Astrocyte of the spinal cord (primary cell): ENCODE results near the gene DNAI2.

Experiments used
- DNase-seq: peaks from one replicate; pipeline ENCODE4 v3.0.0; 2011; ENCODE audit warnings: low read depth, low spot score
- H3K4me3 ChIP-seq: 2 replicates; pipeline ENCODE4 v1.5.1; 2011; ENCODE audit warnings: low read depth, mild to moderate bottlenecking, low read length, moderate library complexity
- in situ Hi-C: cut with HindIII; loops from 2 replicates; pipeline ENCODE4 v1.10.0; 2017; ENCODE audit warnings: low sequenced_read_pairs
- TF ChIP-seq, protein P1 (sequence below): IDR thresholded peaks from 2 replicates; pipeline ENCODE4 v1.5.1; 2012; ENCODE audit warnings: low read depth, mild to moderate bottlenecking, low read length, inconsistent platforms

Gene DNAI2

DNA sequence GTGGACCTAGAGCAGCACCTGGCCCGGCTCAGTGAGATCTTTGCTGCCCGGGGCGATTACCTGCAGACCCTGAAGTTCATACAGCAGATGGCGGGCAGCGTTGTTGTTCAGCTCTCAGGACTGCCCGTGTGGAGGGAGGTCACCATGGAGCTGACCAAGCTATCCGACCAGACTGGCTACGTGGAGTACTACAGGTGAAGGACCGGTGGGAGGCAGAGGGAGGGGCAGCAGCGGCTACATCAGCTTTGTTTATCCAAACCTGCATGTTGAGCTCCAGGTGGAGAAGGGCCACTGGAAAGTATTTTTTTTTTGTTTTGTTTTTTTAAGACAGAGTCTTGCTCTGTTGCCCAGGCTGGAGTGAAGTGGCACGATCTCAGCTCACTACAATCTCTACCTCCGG is 36.7 kb upstream of the DNAI2 start:
- TF ChIP-seq, protein P1, sequence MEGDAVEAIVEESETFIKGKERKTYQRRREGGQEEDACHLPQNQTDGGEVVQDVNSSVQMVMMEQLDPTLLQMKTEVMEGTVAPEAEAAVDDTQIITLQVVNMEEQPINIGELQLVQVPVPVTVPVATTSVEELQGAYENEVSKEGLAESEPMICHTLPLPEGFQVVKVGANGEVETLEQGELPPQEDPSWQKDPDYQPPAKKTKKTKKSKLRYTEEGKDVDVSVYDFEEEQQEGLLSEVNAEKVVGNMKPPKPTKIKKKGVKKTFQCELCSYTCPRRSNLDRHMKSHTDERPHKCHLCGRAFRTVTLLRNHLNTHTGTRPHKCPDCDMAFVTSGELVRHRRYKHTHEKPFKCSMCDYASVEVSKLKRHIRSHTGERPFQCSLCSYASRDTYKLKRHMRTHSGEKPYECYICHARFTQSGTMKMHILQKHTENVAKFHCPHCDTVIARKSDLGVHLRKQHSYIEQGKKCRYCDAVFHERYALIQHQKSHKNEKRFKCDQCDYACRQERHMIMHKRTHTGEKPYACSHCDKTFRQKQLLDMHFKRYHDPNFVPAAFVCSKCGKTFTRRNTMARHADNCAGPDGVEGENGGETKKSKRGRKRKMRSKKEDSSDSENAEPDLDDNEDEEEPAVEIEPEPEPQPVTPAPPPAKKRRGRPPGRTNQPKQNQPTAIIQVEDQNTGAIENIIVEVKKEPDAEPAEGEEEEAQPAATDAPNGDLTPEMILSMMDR = no peak
- no peak for DNase-seq
- H3K4me3 ChIP-seq = no peak overlapping the region
- in situ Hi-C loops = no loop called here

DNA sequence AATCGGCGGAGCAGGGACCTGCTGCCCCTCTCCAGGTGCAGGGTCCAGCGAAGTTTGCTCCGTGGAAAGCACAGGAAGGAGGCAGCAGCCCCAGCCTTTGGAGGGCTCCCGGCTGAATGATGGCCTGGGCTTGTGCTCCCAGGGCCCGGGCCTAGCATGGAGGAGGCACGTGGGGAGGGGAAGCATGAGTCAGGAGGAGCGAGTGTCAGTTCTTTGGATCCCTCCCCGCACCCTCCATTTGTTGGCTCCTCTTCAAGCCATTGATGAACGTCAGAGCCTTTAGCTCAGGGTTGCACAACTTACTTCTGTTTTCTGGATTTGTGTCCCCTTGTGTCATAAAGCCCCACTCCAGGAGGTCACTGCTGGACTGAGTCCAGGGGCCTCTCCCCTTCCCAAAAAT is 34.9 kb upstream of the DNAI2 start:
- TF ChIP-seq, protein P1 = no peak
- in situ Hi-C loops = no loop called here
- H3K4me3 ChIP-seq = no peak overlapping the region
- no peak for DNase-seq

DNA sequence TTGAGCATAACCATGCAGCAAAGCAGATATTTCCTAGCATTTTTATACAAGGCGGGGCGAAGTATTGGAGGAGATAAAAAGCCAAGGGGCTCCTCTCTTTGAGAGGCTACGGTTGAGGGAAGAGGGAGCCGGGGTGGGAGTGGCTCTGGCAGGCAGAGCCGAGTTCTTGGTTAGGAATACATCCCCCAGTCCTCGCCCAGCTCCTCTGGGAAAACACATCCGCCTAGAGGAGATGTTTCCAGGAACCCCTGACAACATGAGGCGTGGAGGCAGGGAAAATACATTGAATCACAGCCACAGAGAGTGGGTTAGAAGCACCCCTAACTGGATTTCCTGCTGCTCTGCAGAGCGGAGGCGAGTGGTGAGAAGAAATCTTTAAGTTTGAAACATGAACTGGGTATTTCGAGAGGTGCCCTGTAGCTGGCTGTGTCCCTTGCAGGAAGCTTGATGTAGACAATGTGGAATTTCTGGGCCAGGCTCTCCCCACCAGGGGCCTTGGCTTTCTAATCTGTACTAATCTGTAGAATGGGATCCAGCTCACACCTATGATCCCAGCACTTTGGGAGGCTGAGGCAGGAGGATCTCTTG is 33.3 kb upstream of the DNAI2 start:
- peak; percentile 9 for DNase-seq
- TF ChIP-seq, protein P1 = no peak
- H3K4me3 ChIP-seq = no peak overlapping the region
- in situ Hi-C loops = no loop called here

DNA sequence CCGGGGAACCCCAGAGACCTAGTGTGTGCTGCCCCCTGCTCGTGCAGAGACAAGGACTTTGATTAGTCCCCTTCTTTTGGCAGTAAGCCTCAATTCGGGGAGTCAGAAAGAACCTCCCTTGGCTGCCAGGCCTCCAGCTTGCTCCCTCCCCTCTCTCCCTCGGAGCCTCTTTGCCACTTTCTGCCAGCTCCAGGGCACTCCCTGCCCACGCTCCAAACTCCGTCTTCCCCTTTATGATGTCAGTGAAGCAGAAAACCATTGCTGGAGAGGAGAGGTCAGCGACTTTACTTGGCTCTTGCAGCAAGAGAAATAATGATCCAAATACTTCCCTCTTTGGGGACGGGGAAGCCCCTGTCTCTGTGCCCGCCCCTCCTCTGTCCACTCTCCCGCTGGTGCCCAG is 32.6 kb upstream of the DNAI2 start:
- DNase-seq = no peak
- TF ChIP-seq, protein P1 = no peak
- in situ Hi-C loops = no loop called here
- H3K4me3 ChIP-seq = no peak overlapping the region

DNA sequence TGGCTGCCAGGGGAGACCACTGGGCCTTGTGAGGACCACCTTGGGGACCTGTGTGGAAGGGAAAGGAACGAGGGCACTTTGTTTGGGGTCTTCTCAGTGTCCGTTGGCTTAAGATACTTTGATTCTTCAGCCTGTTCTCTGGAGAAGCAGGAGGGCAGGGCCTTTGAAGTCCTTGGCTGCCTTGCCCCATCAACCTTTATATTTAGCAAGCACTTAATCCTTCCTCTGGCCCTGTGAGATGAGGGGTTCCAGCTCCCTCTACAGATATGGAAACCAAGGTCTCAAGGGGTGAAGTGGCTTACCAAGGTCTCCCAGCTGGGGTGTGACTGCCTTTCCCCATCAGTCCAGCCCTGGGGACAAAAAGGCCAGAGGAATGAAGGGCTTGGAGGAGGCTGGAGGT is 32.2 kb upstream of the DNAI2 start:
- no peak overlapping the region for H3K4me3 ChIP-seq
- TF ChIP-seq, protein P1 = no peak
- no peak for DNase-seq
- in situ Hi-C loops = no loop called here

DNA sequence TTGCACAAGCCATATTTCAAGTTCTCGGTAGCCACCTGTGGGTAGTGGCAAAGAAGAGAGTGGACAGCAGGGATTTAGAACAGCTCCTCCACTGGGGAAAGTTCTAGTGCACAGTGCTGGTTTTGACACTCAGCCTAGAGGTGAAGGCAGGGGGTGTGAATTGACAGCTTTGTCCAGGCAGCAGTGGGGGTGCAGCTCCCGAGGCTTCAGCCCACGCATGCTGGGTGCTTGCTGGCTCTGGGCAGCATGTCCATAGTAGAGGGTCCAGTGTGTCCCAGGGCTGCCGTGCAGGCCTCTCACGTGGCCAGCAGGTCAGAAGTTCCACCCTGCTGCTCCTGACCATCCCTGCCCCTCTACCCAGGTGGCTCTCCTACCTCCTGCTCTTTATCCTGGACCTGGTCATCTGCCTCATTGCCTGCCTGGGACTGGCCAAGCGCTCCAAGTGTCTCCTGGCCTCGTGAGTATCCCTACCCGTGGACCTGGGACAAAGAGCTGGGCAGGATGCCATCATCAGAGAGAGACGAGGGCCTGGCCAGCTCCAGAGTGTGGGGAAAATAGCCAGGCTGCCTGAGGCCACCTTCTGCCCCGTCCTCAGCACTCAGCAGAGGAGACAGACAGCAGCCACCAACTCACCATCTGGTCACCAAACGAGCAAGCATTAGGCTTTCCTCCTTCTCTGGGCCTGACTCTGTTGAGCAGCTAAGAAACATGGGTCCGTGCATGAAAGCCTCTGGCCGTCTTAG is 30.9 kb upstream of the DNAI2 start:
- TF ChIP-seq, protein P1 = no peak
- in situ Hi-C loops = no loop called here
- DNase-seq = no peak
- no peak overlapping the region for H3K4me3 ChIP-seq
